ENCODE measurements around the gene IL10RA. TPM values are rescaled to one million over a fixed set of nuclear protein-coding genes. Genes with fewer than 3 reads are reported as not detected.

IL10RA gene
- total and polyA plus RNA-seq, 9 of the 15 experiments (the other 6 are each of a cell fraction or from before 2014, with no cell fraction given), result 0.17 to 17.3 (median 2.9) TPM

- 88% methylated on average over 13 of the region's 13 CpGs for WGBS (ENCODE audit: insufficient coverage, low coverage, missing lambda C conversion rate)
- H3K36me3 ChIP-seq (ENCODE audit: control insufficient read depth, insufficient read depth, low read length), result peaks cover 5% of the 10 kb centered on the region; the same call in 2 of the 3 replicates
- H3K27me3 ChIP-seq (ENCODE audit: control insufficient read depth in 2 of 2, insufficient read depth in 2 of 2, low read length in 2 of 2), result no peaks in the 10 kb centered on the region; a peak in 1 of 5 replicates
- no peak for ATAC-seq
- no peak overlapping the region for H3K4me3 ChIP-seq
- intact Hi-C loops (cut with micrococcal nuclease), result loop anchor here (5.0 kb wide), 2 partner anchors 37 to 63 kb away; no protein-coding TSS in a partner anchor
- H3K4me2 ChIP-seq (ENCODE audit: insufficient read depth, low read length), result no peak overlapping the region
- H3K9me1 ChIP-seq (ENCODE audit: control insufficient read depth, insufficient read depth, low read length), result no peaks in the 10 kb centered on the region
- peaks cover 3% of the 10 kb centered on the region; the same call in 1 of the 3 replicates for H3K79me2 ChIP-seq (ENCODE audit: control insufficient read depth, insufficient read depth, low read length)
- 0 out of 2 replicates have a peak, but pooled peaks have one; percentile 9 for TF ChIP-seq SPI1 (IDR thresholded peaks at IDR 0.05; ENCODE audit: borderline replicate concordance, low read depth, low read length)
- no peak for TF ChIP-seq CBX2 (IDR thresholded peaks at IDR 0.05; ENCODE audit: insufficient read depth, low read length, poor library complexity, severe bottlenecking)
- no peak for DNase-seq (ENCODE audit: extremely low read depth in 1 of 4, low spot score in 3 of 4)
- no peaks in the 10 kb centered on the region for H3K9me3 ChIP-seq (replicated peaks; ENCODE audit: control insufficient read depth, insufficient read depth, low read depth, low read length)
- BruUV-seq (replicated peaks), result no TSS peak
- no peak overlapping the region for H2AFZ ChIP-seq (ENCODE audit: low read depth, low read length)
- FAIRE-seq, result no peak
- CTCF ChIA-PET (ENCODE audit: low intra/inter-chr PET ratio), result no interaction called here
- peak overlapping the region in 1 of 2 experiments; percentile 22; a peak in 1 of 4 replicates for H3K9ac ChIP-seq (ENCODE audit: insufficient read depth in 1 of 2, low read depth in 2 of 2, low read length in 2 of 2)
- no peaks in the 10 kb centered on the region for H4K20me1 ChIP-seq (replicated peaks; ENCODE audit: control insufficient read depth, insufficient read depth, low read length)
- POLR2A ChIA-PET, result interaction anchor here (0.9 to 1.2 kb wide), 4 partner anchors 9 to 17 kb away, joined by 3 to 6 read pairs (median 5); no protein-coding TSS in a partner anchor
- H3K27ac ChIP-seq (ENCODE audit: extremely low read depth, low read depth, low read length), result no peak overlapping the region
- H3K4me1 ChIP-seq (replicated peaks in 1 of 2; ENCODE audit: control insufficient read depth in 2 of 2, insufficient read depth in 2 of 2, low read length in 2 of 2), result peaks cover 15 to 17% of the 10 kb centered on the region in 2 experiments; a peak in 4 of 5 replicates
- in situ Hi-C loops (cut with MboI), result no loop called here
Measured at GRCh38 chr11:117989351-117990102, 3.3 kb downstream of the IL10RA start.

- ATAC-seq (no peak), DNase-seq (ENCODE audit: extremely low read depth in 1 of 4, low spot score in 3 of 4) (no peak), FAIRE-seq (no peak)
- H3K79me2 ChIP-seq (ENCODE audit: control insufficient read depth, insufficient read depth, low read length), result no peaks in the 10 kb centered on the region
- no peak overlapping the region for H3K27ac ChIP-seq (ENCODE audit: extremely low read depth, low read depth, low read length)
- ChIA-PET CTCF (ENCODE audit: low intra/inter-chr PET ratio) (no interaction called here), POLR2A (no interaction called here)
- no peaks in the 10 kb centered on the region for H3K9me3 ChIP-seq (replicated peaks; ENCODE audit: control insufficient read depth, insufficient read depth, low read depth, low read length)
- no peaks in the 10 kb centered on the region; a peak in 1 of 5 replicates for H3K27me3 ChIP-seq (ENCODE audit: control insufficient read depth in 2 of 2, insufficient read depth in 2 of 2, low read length in 2 of 2)
- H3K36me3 ChIP-seq (ENCODE audit: control insufficient read depth, insufficient read depth, low read length), result peaks cover 14% of the 10 kb centered on the region; the same call in 2 of the 3 replicates
- no TSS peak for BruUV-seq (replicated peaks)
- no peak overlapping the region for H3K4me2 ChIP-seq (ENCODE audit: insufficient read depth, low read length)
- WGBS (ENCODE audit: insufficient coverage, low coverage, missing lambda C conversion rate), result 81% methylated on average over 4 of the region's 4 CpGs
- H3K4me3 ChIP-seq, result no peak overlapping the region
- in situ Hi-C loops (cut with MboI) (no loop called here), intact Hi-C loops (cut with micrococcal nuclease) (no loop called here)
- H3K9me1 ChIP-seq (ENCODE audit: control insufficient read depth, insufficient read depth, low read length), result no peaks in the 10 kb centered on the region
- H2AFZ ChIP-seq (ENCODE audit: low read depth, low read length), result no peak overlapping the region
- no peaks in the 10 kb centered on the region for H4K20me1 ChIP-seq (replicated peaks; ENCODE audit: control insufficient read depth, insufficient read depth, low read length)
- no peak overlapping the region for H3K9ac ChIP-seq (ENCODE audit: insufficient read depth in 1 of 2, low read depth in 2 of 2, low read length in 2 of 2)
- H3K4me1 ChIP-seq (replicated peaks in 1 of 2; ENCODE audit: control insufficient read depth in 2 of 2, insufficient read depth in 2 of 2, low read length in 2 of 2), result peaks cover 0 to 7% of the 10 kb centered on the region in 2 experiments; a peak in 3 of 5 replicates
- TF ChIP-seq ZBTB8A (IDR thresholded peaks at IDR 0.05; ENCODE audit: partially characterized antibody) (no peak), POLR3G (IDR thresholded peaks at IDR 0.05; ENCODE audit: extremely low read depth, insufficient read length, insufficient replicate concordance) (no peak)
Measured at GRCh38 chr11:117992136-117992535, 5.9 kb downstream of the IL10RA start.
